ENCODE measurements around the gene RPTOR. TPM values are rescaled to one million over a fixed set of nuclear protein-coding genes. Genes with fewer than 3 reads are reported as not detected.
"Not testable (repeated sequence)": the region's sequence is repeated elsewhere in the genome, so short reads cannot be mapped to it uniquely, and the experiment has no call there.

Gene RPTOR
- total RNA-seq, 1 experiment from 2014 or later: 25.1 TPM

DNA sequence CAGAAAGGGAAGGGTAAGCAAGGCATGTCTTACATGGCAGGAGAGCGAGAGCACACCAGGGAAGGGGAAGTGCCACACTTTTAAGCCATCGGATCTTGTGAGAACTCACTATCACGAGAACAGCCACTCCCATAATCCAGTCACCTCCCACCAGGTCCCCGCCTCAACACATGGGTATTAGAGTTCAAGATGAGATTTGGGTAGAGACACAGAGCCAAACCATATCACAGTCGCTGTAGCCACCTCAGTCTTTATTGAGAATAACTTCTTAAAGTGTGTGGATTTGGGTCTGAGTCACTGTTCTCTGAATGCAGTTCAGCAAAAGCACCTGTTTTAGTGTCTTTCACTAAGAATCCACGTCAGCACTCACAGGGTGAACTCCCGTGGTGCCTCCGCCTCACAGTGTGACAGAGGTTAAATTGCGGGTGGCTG is 251.8 kb downstream of the RPTOR start:
- no peak overlapping the region for H3K4ac ChIP-seq (ENCODE audit: low read depth, low read length)
- no peak overlapping the region for H3T11ph ChIP-seq (ENCODE audit: low read length)
- Mint-ChIP-seq H3K4me3 (no peak overlapping the region), H3K36me3 (ENCODE audit: insufficient read depth in 1 of 3, low read depth in 3 of 3) (peaks cover 10 to 13% (median 10%) of the 10 kb centered on the region in 3 experiments; a peak in 6 of 7 replicates), H3K27ac (no peak overlapping the region), H3K9me3 (0 out of 5 replicates have a peak, but pooled peaks cover 0 to 2% of the 10 kb centered on the region in 2 experiments), H3K4me1 (peaks cover 0 to 12% of the 10 kb centered on the region in 2 experiments; a peak in 1 of 4 replicates), H3K27me3 (ENCODE audit: low read depth) (no peaks in the 10 kb centered on the region)
- H3K4me2 ChIP-seq (ENCODE audit: insufficient read depth, insufficient read length, low read length): no peak overlapping the region
- no peak overlapping the region for H3K18ac ChIP-seq (ENCODE audit: insufficient read length, low read depth, low read length)
- no peak overlapping the region for H4K8ac ChIP-seq (replicated peaks; ENCODE audit: insufficient read length, low read depth, low read length)
- H3K23ac ChIP-seq (ENCODE audit: insufficient read length, low read depth, low read length): no peak overlapping the region
- H3K27me3 ChIP-seq (ENCODE audit: insufficient read depth, low read length): no peaks in the 10 kb centered on the region
- H3K9ac ChIP-seq (ENCODE audit: extremely low read depth, insufficient read length, low read length): no peak overlapping the region
- no peak overlapping the region for H2BK15ac ChIP-seq (ENCODE audit: low read depth, low read length)
- no peak overlapping the region for H4K91ac ChIP-seq (ENCODE audit: insufficient read length, low read depth, low read length)
- no peak for DNase-seq
- H3K79me1 ChIP-seq (ENCODE audit: insufficient read depth, low read depth, low read length, poor library complexity, severe bottlenecking): no peaks in the 10 kb centered on the region
- no peaks in the 10 kb centered on the region for H4K20me1 ChIP-seq (ENCODE audit: control insufficient read depth, insufficient read depth, insufficient read length)
- no peak overlapping the region for H3K56ac ChIP-seq (ENCODE audit: insufficient read length, low read depth, low read length)
- no peak overlapping the region for H2BK120ac ChIP-seq (ENCODE audit: low read depth, low read length, poor library complexity, severe bottlenecking)
- no peak overlapping the region for H2AFZ ChIP-seq (ENCODE audit: low read length)
- H3K14ac ChIP-seq (ENCODE audit: insufficient read depth, low read length): no peak overlapping the region
- no peak overlapping the region for H4K5ac ChIP-seq (ENCODE audit: insufficient read length, low read depth, low read length)
- no peak overlapping the region for H2BK5ac ChIP-seq (ENCODE audit: insufficient read length, low read length)
- no peaks in the 10 kb centered on the region for H3K79me2 ChIP-seq (ENCODE audit: insufficient read depth, low read length)
- no peak overlapping the region for H2BK12ac ChIP-seq (ENCODE audit: insufficient read length, low read depth, low read length)
- no peak overlapping the region for H2AK5ac ChIP-seq (ENCODE audit: insufficient read length, low read length)
- H3K4me1 ChIP-seq (ENCODE audit: insufficient read depth, low read length): no peaks in the 10 kb centered on the region
- WGBS (ENCODE audit: extremely low coverage, insufficient read length, low lambda C conversion rate): no CpG with 5 or more reads among the region's 9 CpGs
- no peaks in the 10 kb centered on the region for H3K9me3 ChIP-seq (ENCODE audit: control insufficient read depth, low read depth, low read length)
- no peak overlapping the region for H3K27ac ChIP-seq (ENCODE audit: insufficient read length, low read depth, low read length)
- TF ChIP-seq, protein P1, sequence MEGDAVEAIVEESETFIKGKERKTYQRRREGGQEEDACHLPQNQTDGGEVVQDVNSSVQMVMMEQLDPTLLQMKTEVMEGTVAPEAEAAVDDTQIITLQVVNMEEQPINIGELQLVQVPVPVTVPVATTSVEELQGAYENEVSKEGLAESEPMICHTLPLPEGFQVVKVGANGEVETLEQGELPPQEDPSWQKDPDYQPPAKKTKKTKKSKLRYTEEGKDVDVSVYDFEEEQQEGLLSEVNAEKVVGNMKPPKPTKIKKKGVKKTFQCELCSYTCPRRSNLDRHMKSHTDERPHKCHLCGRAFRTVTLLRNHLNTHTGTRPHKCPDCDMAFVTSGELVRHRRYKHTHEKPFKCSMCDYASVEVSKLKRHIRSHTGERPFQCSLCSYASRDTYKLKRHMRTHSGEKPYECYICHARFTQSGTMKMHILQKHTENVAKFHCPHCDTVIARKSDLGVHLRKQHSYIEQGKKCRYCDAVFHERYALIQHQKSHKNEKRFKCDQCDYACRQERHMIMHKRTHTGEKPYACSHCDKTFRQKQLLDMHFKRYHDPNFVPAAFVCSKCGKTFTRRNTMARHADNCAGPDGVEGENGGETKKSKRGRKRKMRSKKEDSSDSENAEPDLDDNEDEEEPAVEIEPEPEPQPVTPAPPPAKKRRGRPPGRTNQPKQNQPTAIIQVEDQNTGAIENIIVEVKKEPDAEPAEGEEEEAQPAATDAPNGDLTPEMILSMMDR (conservative IDR thresholded peaks at IDR 0.05): no peak
- H2BK20ac ChIP-seq (ENCODE audit: low read depth, low read length, poor library complexity, severe bottlenecking): no peak overlapping the region
- H3K23me2 ChIP-seq (ENCODE audit: insufficient read length, low read depth, low read length, poor library complexity, severe bottlenecking): no peaks in the 10 kb centered on the region

DNA sequence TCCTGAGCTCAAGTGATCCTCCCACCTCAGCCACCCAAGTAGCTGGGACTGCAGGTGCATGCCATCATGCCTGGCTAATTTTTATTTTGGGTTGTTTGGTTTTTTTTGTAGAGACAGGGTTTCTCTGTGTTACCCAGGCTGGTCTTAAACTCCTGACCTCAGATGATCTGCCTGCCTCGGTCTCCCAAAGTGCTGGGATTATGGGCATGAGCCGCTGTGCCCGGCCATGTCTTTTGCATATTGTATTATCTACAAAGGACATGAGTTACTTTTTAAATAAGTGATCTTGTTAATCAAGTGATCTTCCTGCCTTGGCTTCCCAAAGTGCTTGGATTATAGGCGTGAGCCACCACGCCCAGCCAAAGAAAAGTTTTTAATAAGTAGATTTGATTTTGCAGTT is 252.6 kb downstream of the RPTOR start:
- H3K36me3 Mint-ChIP-seq (ENCODE audit: insufficient read depth in 1 of 3, low read depth in 3 of 3): peaks cover 10 to 13% (median 11%) of the 10 kb centered on the region in 3 experiments; a peak in 6 of 7 replicates
- not testable (repeated sequence) for H4K91ac ChIP-seq (ENCODE audit: insufficient read length, low read depth, low read length); H2AK5ac ChIP-seq (ENCODE audit: insufficient read length, low read length); H3K23ac ChIP-seq (ENCODE audit: insufficient read length, low read depth, low read length); H3K9me3 Mint-ChIP-seq; H3K27ac ChIP-seq (ENCODE audit: insufficient read length, low read depth, low read length); H3K27me3 ChIP-seq (ENCODE audit: insufficient read depth, low read length); H2AFZ ChIP-seq (ENCODE audit: low read length); H3K4ac ChIP-seq (ENCODE audit: low read depth, low read length); H3K9ac ChIP-seq (ENCODE audit: extremely low read depth, insufficient read length, low read length); H3K79me1 ChIP-seq (ENCODE audit: insufficient read depth, low read depth, low read length, poor library complexity, severe bottlenecking); H3K79me2 ChIP-seq (ENCODE audit: insufficient read depth, low read length); H3K4me2 ChIP-seq (ENCODE audit: insufficient read depth, insufficient read length, low read length); H2BK20ac ChIP-seq (ENCODE audit: low read depth, low read length, poor library complexity, severe bottlenecking); H2BK12ac ChIP-seq (ENCODE audit: insufficient read length, low read depth, low read length); H4K8ac ChIP-seq (replicated peaks; ENCODE audit: insufficient read length, low read depth, low read length); H4K20me1 ChIP-seq (ENCODE audit: control insufficient read depth, insufficient read depth, insufficient read length); H3K56ac ChIP-seq (ENCODE audit: insufficient read length, low read depth, low read length); H3K4me3 Mint-ChIP-seq; H3T11ph ChIP-seq (ENCODE audit: low read length); H2BK120ac ChIP-seq (ENCODE audit: low read depth, low read length, poor library complexity, severe bottlenecking); H3K27ac Mint-ChIP-seq; H4K5ac ChIP-seq (ENCODE audit: insufficient read length, low read depth, low read length); H3K9me3 ChIP-seq (ENCODE audit: control insufficient read depth, low read depth, low read length); H3K4me1 Mint-ChIP-seq; H2BK5ac ChIP-seq (ENCODE audit: insufficient read length, low read length); H2BK15ac ChIP-seq (ENCODE audit: low read depth, low read length); DNase-seq; H3K27me3 Mint-ChIP-seq (ENCODE audit: low read depth); H3K4me1 ChIP-seq (ENCODE audit: insufficient read depth, low read length); H3K14ac ChIP-seq (ENCODE audit: insufficient read depth, low read length); H3K23me2 ChIP-seq (ENCODE audit: insufficient read length, low read depth, low read length, poor library complexity, severe bottlenecking); H3K18ac ChIP-seq (ENCODE audit: insufficient read length, low read depth, low read length)
- no CpG with 5 or more reads among the region's 5 CpGs for WGBS (ENCODE audit: extremely low coverage, insufficient read length, low lambda C conversion rate)

Data from H9 (cell line).